B cell (primary cell): ENCODE measurements around the gene CRYBG3. TPM values are rescaled to one million over a fixed set of nuclear protein-coding genes. Genes with fewer than 3 reads are reported as not detected.

Experiments
- ATAC-seq: fragments of 200-7000 bp; cut with Tn5 transposase; one replicate; pipeline ENCODE4 v1.10.0; 2021; ENCODE audit warnings: low read depth, mild to moderate bottlenecking, moderate number of reproducible peaks, moderate library complexity
- CTCF ChIA-PET: fragments of 350-600 bp; sonication (Branson Sonifier 250); formaldehyde crosslinking; loops from one replicate; lab custom pipeline; 2021; ENCODE audit warnings: antibody characterized with exemption, inconsistent platforms; lab: Charles Lee
- POLR2A ChIA-PET: fragments of 350-600 bp; sonication (Branson Sonifier 250); formaldehyde crosslinking; loops from one replicate; lab custom pipeline; 2021; ENCODE audit warnings: antibody characterized with exemption; lab: Charles Lee
- DNase-seq: peaks from one replicate; pipeline ENCODE4 v3.0.0; 2013
- H2AFZ ChIP-seq: 2 replicates; pipeline ENCODE4 v1.6.1; 2012; ENCODE audit warnings: mild to moderate bottlenecking, low read depth, low read length; ENCODE audit not compliant: insufficient read depth, poor library complexity, severe bottlenecking
- H3K27ac ChIP-seq, 2 donors: 1 replicate in 1 of 2; 2 replicates in 1 of 2; pipeline ENCODE4 v1.5.1; 2012 to 2013; ENCODE audit warnings: low read length in 2 of 2, mild to moderate bottlenecking in 2 of 2, moderate library complexity in 1 of 2
- H3K27me3 ChIP-seq, 4 experiments: fragments of 200-600 bp in 1 of 4; sonication (generic) in 1 of 4; replicated peaks in 1 of 4; 1 replicate in 2 of 4; 2 replicates in 2 of 4; pipeline versions ENCODE4 v1.6.1 to v1.7.0; 2013 to 2016; ENCODE audit warnings: low read length in 3 of 4, mild to moderate bottlenecking in 2 of 4, mixed read lengths in 1 of 4, moderate library complexity in 1 of 4; ENCODE audit not compliant: insufficient read depth in 4 of 4, control insufficient read depth in 3 of 4; ENCODE audit errors: control extremely low read depth in 1 of 4
- H3K36me3 ChIP-seq, 2 experiments: replicated peaks in 1 of 2; 1 replicate in 1 of 2; 2 replicates in 1 of 2; pipeline versions ENCODE4 v1.6.1 to v1.7.1; 2013; ENCODE audit warnings: low read length in 1 of 2; ENCODE audit not compliant: insufficient read depth in 2 of 2, control insufficient read depth in 1 of 2; ENCODE audit errors: control extremely low read depth in 1 of 2, extremely low read depth in 1 of 2
- H3K4me1 ChIP-seq, 2 donors: fragments of 200-600 bp in 1 of 2; sonication (generic) in 1 of 2; 1 replicate in 1 of 2; 2 replicates in 1 of 2; pipeline versions ENCODE4 v1.5.1 to v1.6.1; 2013 to 2017; ENCODE audit warnings: low read length in 2 of 2; ENCODE audit not compliant: control insufficient read depth in 2 of 2, insufficient read depth in 2 of 2
- H3K4me2 ChIP-seq: replicated peaks from 2 replicates; pipeline ENCODE3; 2012; ENCODE audit warnings: mild to moderate bottlenecking, low read depth, low read length; ENCODE audit not compliant: poor library complexity, severe bottlenecking
- H3K4me3 ChIP-seq, 5 experiments: fragments of 200-600 bp in 1 of 5; sonication (generic) in 1 of 5; 1 replicate in 3 of 5; 2 replicates in 2 of 5; pipeline versions ENCODE4 v1.5.1 to v1.7.0; 2011 to 2016; ENCODE audit warnings: low read length in 4 of 5, mild to moderate bottlenecking in 4 of 5, low read depth in 2 of 5, control low read depth in 1 of 5, moderate library complexity in 1 of 5; ENCODE audit not compliant: insufficient read depth in 1 of 5; ENCODE audit errors: control extremely low read depth in 1 of 5, extremely low read depth in 1 of 5
- H3K79me2 ChIP-seq: fragments of 200-600 bp; sonication (generic); one replicate; pipeline ENCODE4 v1.6.0; 2016; ENCODE audit warnings: low read length; ENCODE audit not compliant: control insufficient read depth, insufficient read depth
- H3K9ac ChIP-seq: fragments of 200-600 bp; sonication (generic); 2 replicates; pipeline ENCODE4 v1.6.1; 2017; ENCODE audit warnings: mild to moderate bottlenecking, low read length, moderate library complexity
- H3K9me3 ChIP-seq, 3 donors: one replicate each; pipeline versions ENCODE4 v1.6.1 to v1.7.1; 2013; ENCODE audit warnings: low read length in 2 of 3; ENCODE audit not compliant: control insufficient read depth in 2 of 3, insufficient read depth in 1 of 3; ENCODE audit errors: control extremely low read depth in 1 of 3
- H4K20me1 ChIP-seq: 2 replicates; pipeline ENCODE4 v1.6.0; 2012; ENCODE audit warnings: mild to moderate bottlenecking, low read length; ENCODE audit not compliant: insufficient read depth, control insufficient read depth, poor library complexity, severe bottlenecking
- H3K27ac Mint-ChIP-seq: one replicate; pipeline ENCODE4 v1.8.0; 2021; ENCODE audit warnings: mixed read lengths
- H3K27me3 Mint-ChIP-seq: one replicate; pipeline ENCODE4 v1.8.0; 2021; ENCODE audit warnings: mixed read lengths
- H3K4me1 Mint-ChIP-seq: one replicate; pipeline ENCODE4 v1.8.0; 2021; ENCODE audit warnings: mixed read lengths
- H3K4me3 Mint-ChIP-seq: one replicate; pipeline ENCODE4 v1.8.0; 2021; ENCODE audit warnings: mixed read lengths
- H3K9me3 Mint-ChIP-seq: one replicate; pipeline ENCODE4 v1.8.0; 2022; ENCODE audit warnings: mixed read lengths; ENCODE audit not compliant: insufficient read depth
- CTCF ChIP-seq: fragments of 200-600 bp; IDR thresholded peaks from one replicate; pipeline ENCODE4 v1.8.0; 2022; ENCODE audit warnings: antibody characterized with exemption, mild to moderate bottlenecking
- EZH2 ChIP-seq: IDR thresholded peaks from 2 replicates; pipeline ENCODE4 v1.6.1; 2012; ENCODE audit warnings: borderline replicate concordance, low read depth, mild to moderate bottlenecking, moderate library complexity, low read length; ENCODE audit not compliant: insufficient read depth, poor library complexity, severe bottlenecking
- WGBS: methylation state at CpG from one replicate; pipeline ENCODE4 v1.1.5; 2013; ENCODE audit warnings: missing lambda C conversion rate; ENCODE audit not compliant: insufficient coverage; 5-methylcytosine and 5-hydroxymethylcytosine counted together
- intact Hi-C: fragments of 100-400 bp; cut with micrococcal nuclease; formaldehyde crosslinking; loops from one replicate; pipeline ENCODE4 v1.10.0; 2022
- polyA plus RNA-seq: library from polyadenylated mRNA; depleted of rRNA; stranded (reverse); fragments of >200 nt; gene quantifications from 2 replicates; pipeline ENCODE4 v1.2.3, GENCODE V29; 2012
- total RNA-seq, 2 donors: library from RNA; stranded (reverse); fragments of 120-200 nt in 1 of 2; gene quantifications; 1 replicate in 1 of 2; 2 replicates in 1 of 2; pipeline versions ENCODE4 v1.2.3 to v1.2.4, GENCODE V29; 2013 to 2022

Gene CRYBG3
- total and polyA plus RNA-seq, 2 donors (not counting 1 experiment from before 2014, with no cell fraction given), result 2.2 to 3.0 TPM

- CTCF ChIA-PET, result no interaction called here
Measured at GRCh38 chr3:97857401-97857800, 35.6 kb downstream of the CRYBG3 start.

GRCh38 chr3:97860364-97860763 lies 38.6 kb downstream of the CRYBG3 start:
- intact Hi-C loops, result no loop called here
- Mint-ChIP-seq H3K27ac (no peak overlapping the region), H3K4me3 (no peak overlapping the region), H3K4me1 (no peaks in the 10 kb centered on the region), H3K27me3 (peaks cover 3% of the 10 kb centered on the region), H3K9me3 (no peaks in the 10 kb centered on the region)
- Histone ChIP-seq H3K9me3 (peaks cover 0 to 1% (median 0%) of the 10 kb centered on the region in 3 donors), H2AFZ (no peak overlapping the region), H3K4me2 (no peak overlapping the region), H3K79me2 (no peaks in the 10 kb centered on the region), H3K27ac (no peak overlapping the region), H3K9ac (no peak overlapping the region), H3K27me3 (no peaks in the 10 kb centered on the region), H4K20me1 (no peaks in the 10 kb centered on the region), H3K36me3 (no peaks in the 10 kb centered on the region), H3K4me1 (no peaks in the 10 kb centered on the region), H3K4me3 (no peak overlapping the region)
- DNase-seq (no peak), ATAC-seq (no peak)
- TF ChIP-seq CTCF (no peak), EZH2 (no peak)
- 82% methylated on average over 2 of the region's 2 CpGs for WGBS
- ChIA-PET CTCF (no interaction called here), POLR2A (no interaction called here)

More at GRCh38 chr3:97857401-97857800, 35.6 kb downstream of the CRYBG3 start:
- H4K20me1 ChIP-seq, result no peaks in the 10 kb centered on the region
- Mint-ChIP-seq H3K4me3 (no peak overlapping the region), H3K9me3 (peaks cover 6% of the 10 kb centered on the region), H3K27ac (no peak overlapping the region), H3K27me3 (peaks cover 3% of the 10 kb centered on the region), H3K4me1 (no peaks in the 10 kb centered on the region)
- H3K9me3 ChIP-seq, result peaks cover 0 to 1% (median 0%) of the 10 kb centered on the region in 3 donors
- H3K4me2 ChIP-seq, result no peak overlapping the region
- intact Hi-C loops, result no loop called here
- no CpG with 5 or more reads among the region's 6 CpGs for WGBS
- no peaks in the 10 kb centered on the region for H3K36me3 ChIP-seq
- H3K4me3 ChIP-seq, result no peak overlapping the region
- no peak for ATAC-seq
- H3K79me2 ChIP-seq, result no peaks in the 10 kb centered on the region
- no peaks in the 10 kb centered on the region for H3K4me1 ChIP-seq
- TF ChIP-seq EZH2, result no peak
- no peak for TF ChIP-seq CTCF
- H3K27me3 ChIP-seq, result no peaks in the 10 kb centered on the region
- no peak overlapping the region for H2AFZ ChIP-seq
- no peak overlapping the region for H3K27ac ChIP-seq
- no peak overlapping the region for H3K9ac ChIP-seq
- DNase-seq, result no peak
- POLR2A ChIA-PET, result no interaction called here
